Stimulated activated CD8-positive, alpha-beta memory T cell treated with anti-CD3 and anti-CD28 coated beads, Interleukin-12 subunit alpha, Interleukin-12 subunit beta, amount 100 ng/mL, for 1 hour (primary cell): ENCODE measurements around the gene FAT1.

ENCODE experiments used
- DNase-seq: peaks from one replicate; pipeline ENCODE4 v3.0.0-alpha.2; 2020; ENCODE audit warnings: low read depth

Gene FAT1

GRCh38 chr4:186725469-186726425 lies 2.1 kb upstream of the FAT1 start:
- DNase-seq = no peak

GRCh38 chr4:186724864-186725468 lies 1.3 kb upstream of the FAT1 start:
- no peak for DNase-seq

GRCh38 chr4:186724058-186724863 lies 605 bp upstream of the FAT1 start:
- DNase-seq = no peak

- DNase-seq = no peak
Observed at GRCh38 chr4:186722796-186723291, 812 bp downstream of the FAT1 start.

- DNase-seq = no peak
Observed at GRCh38 chr4:186719925-186720694, 3.5 kb downstream of the FAT1 start.

- no peak for DNase-seq
Observed at GRCh38 chr4:186717556-186717955, 6.1 kb downstream of the FAT1 start.

- DNase-seq = no peak
Observed at GRCh38 chr4:186715077-186715476, 8.6 kb downstream of the FAT1 start.

GRCh38 chr4:186714006-186714675 lies 9.5 kb downstream of the FAT1 start:
- no peak for DNase-seq

GRCh38 chr4:186712690-186713089 lies 11.0 kb downstream of the FAT1 start:
- no peak for DNase-seq

- DNase-seq = no peak
Observed at GRCh38 chr4:186710521-186711119, 13.0 kb downstream of the FAT1 start.

GRCh38 chr4:186709517-186709916 lies 14.1 kb downstream of the FAT1 start:
- DNase-seq = no peak

GRCh38 chr4:186708554-186708953 lies 15.1 kb downstream of the FAT1 start:
- DNase-seq = no peak

- DNase-seq = no peak
Observed at GRCh38 chr4:186707996-186708395, 15.7 kb downstream of the FAT1 start.

- no peak for DNase-seq
Observed at GRCh38 chr4:186707574-186707973, 16.1 kb downstream of the FAT1 start.

- no peak for DNase-seq
Observed at GRCh38 chr4:186704057-186704456, 19.6 kb downstream of the FAT1 start.

- DNase-seq = no peak
Observed at GRCh38 chr4:186703510-186703909, 20.1 kb downstream of the FAT1 start.

GRCh38 chr4:186702940-186703339 lies 20.7 kb downstream of the FAT1 start:
- no peak for DNase-seq

GRCh38 chr4:186702297-186702696 lies 21.4 kb downstream of the FAT1 start:
- DNase-seq = no peak

GRCh38 chr4:186701788-186702187 lies 21.9 kb downstream of the FAT1 start:
- DNase-seq = no peak

GRCh38 chr4:186701273-186701672 lies 22.4 kb downstream of the FAT1 start:
- DNase-seq = no peak

- DNase-seq = no peak
Observed at GRCh38 chr4:186700746-186701145, 22.9 kb downstream of the FAT1 start.
